Measurements from ENCODE around the gene INAFM1. TPM values are rescaled to one million over a fixed set of nuclear protein-coding genes. Genes with fewer than 3 reads are reported as not detected.

INAFM1 gene
- total and polyA plus RNA-seq, 2 donors (not counting 3 experiments of a cell fraction or from before 2014, with no cell fraction given) = 2.8 to 8.3 TPM

DNA sequence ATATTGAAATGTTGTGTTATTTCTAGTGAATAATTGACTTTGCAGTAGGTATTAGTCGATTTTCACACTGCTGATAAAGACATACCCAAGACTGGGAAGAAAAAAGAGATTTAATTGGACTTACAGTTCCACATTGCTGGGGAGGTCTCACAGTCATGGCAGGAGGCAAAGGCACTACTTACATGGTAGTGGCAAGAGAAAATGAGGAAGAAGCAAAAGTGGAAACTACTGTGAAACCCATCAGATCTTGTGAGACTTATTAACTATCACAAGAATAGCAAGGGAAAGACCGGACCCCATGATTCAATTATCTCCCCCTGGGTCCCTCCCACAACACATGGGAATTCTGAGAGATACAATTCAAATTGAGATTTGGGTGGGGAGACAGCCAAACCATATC lies 47.4 kb downstream of the INAFM1 start:
- Histone ChIP-seq H3K9me1 (replicated peaks; ENCODE audit: control insufficient read depth, extremely low read depth, insufficient read depth, low read length) (no peaks in the 10 kb centered on the region), H4K20me1 (replicated peaks; ENCODE audit: control insufficient read depth, extremely low read depth, insufficient read depth, low read length) (no peaks in the 10 kb centered on the region), H3K9ac (replicated peaks; ENCODE audit: extremely low read depth, insufficient read depth, low read length) (no peak overlapping the region), H3K36me3 (ENCODE audit: control insufficient read depth in 2 of 2, extremely low read depth in 1 of 2, insufficient read depth in 2 of 2, low read length in 2 of 2) (no peaks in the 10 kb centered on the region), H3K27me3 (ENCODE audit: control insufficient read depth in 2 of 2, insufficient read depth in 2 of 2, low read length in 2 of 2) (peaks cover 0 to 4% of the 10 kb centered on the region in 2 experiments), H2AFZ (ENCODE audit: low read depth, low read length) (no peak overlapping the region), H3K27ac (ENCODE audit: insufficient read depth, low read depth, low read length) (no peak overlapping the region), H3K79me2 (ENCODE audit: control insufficient read depth, insufficient read depth, low read length) (no peaks in the 10 kb centered on the region), H3K4me3 (replicated peaks in 1 of 3; ENCODE audit: insufficient read depth in 1 of 3, low read depth in 1 of 3, low read length in 3 of 3) (no peak overlapping the region), H3K4me2 (ENCODE audit: insufficient read depth, low read length) (no peak overlapping the region), H3K4me1 (ENCODE audit: control insufficient read depth, extremely low read depth, insufficient read depth, low read length) (peaks cover 7% of the 10 kb centered on the region), H3K9me3 (replicated peaks; ENCODE audit: control insufficient read depth, insufficient read depth, low read length) (no peaks in the 10 kb centered on the region)
- dilution Hi-C loops (cut with MboI; ENCODE audit: extremely low pct_ligation_motif_present, low sequenced_read_pairs) (no loop called here), intact Hi-C loops (cut with micrococcal nuclease) (no loop called here)
- DNase-seq (ENCODE audit: low read depth, low spot score) (no peak), FAIRE-seq (no peak)
- no TSS peak for BruUV-seq (replicated peaks)
- ChIA-PET CTCF (interaction anchor here (1.0 to 3.7 kb wide), 3 partner anchors 17 to 69 kb away, joined by 4 to 13 read pairs (median 5); partner anchors contain the start of gene DHX34), POLR2A (no interaction called here)
- TF ChIP-seq POLR2AphosphoS5 (IDR thresholded peaks at IDR 0.05; ENCODE audit: insufficient read depth, low read depth, low read length) (no peak), EZH2 (IDR thresholded peaks at IDR 0.05; ENCODE audit: borderline replicate concordance, low read depth, low read length, severe bottlenecking) (no peak), FOS (IDR thresholded peaks at IDR 0.05; ENCODE audit: borderline replicate concordance, insufficient read depth, low read length) (no peak), MYC (IDR thresholded peaks at IDR 0.05; ENCODE audit: low read depth, low read length) (no peak), GATA2 (IDR thresholded peaks at IDR 0.05; ENCODE audit: insufficient read depth, insufficient read length, low read depth, low read length) (no peak), JUN (IDR thresholded peaks at IDR 0.05; ENCODE audit: borderline replicate concordance, insufficient read depth, insufficient read length, low read depth) (no peak), POLR2A (IDR thresholded peaks at IDR 0.05; ENCODE audit: low read depth, low read length) (no peak)
- TF ChIP-seq, protein P1, sequence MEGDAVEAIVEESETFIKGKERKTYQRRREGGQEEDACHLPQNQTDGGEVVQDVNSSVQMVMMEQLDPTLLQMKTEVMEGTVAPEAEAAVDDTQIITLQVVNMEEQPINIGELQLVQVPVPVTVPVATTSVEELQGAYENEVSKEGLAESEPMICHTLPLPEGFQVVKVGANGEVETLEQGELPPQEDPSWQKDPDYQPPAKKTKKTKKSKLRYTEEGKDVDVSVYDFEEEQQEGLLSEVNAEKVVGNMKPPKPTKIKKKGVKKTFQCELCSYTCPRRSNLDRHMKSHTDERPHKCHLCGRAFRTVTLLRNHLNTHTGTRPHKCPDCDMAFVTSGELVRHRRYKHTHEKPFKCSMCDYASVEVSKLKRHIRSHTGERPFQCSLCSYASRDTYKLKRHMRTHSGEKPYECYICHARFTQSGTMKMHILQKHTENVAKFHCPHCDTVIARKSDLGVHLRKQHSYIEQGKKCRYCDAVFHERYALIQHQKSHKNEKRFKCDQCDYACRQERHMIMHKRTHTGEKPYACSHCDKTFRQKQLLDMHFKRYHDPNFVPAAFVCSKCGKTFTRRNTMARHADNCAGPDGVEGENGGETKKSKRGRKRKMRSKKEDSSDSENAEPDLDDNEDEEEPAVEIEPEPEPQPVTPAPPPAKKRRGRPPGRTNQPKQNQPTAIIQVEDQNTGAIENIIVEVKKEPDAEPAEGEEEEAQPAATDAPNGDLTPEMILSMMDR (IDR thresholded peaks at IDR 0.05; ENCODE audit: extremely low read depth in 1 of 2, insufficient read depth in 1 of 2, low read depth in 1 of 2, low read length in 2 of 2) = no peak
- TF ChIP-seq, protein P2, sequence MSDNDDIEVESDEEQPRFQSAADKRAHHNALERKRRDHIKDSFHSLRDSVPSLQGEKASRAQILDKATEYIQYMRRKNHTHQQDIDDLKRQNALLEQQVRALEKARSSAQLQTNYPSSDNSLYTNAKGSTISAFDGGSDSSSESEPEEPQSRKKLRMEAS (IDR thresholded peaks at IDR 0.05; ENCODE audit: insufficient read depth, insufficient read length) = no peak

Data from endothelial cell of umbilical vein (primary cell).